ENCODE data around the gene DNAJC22.
"Not testable (repeated sequence)": the region's sequence is repeated elsewhere in the genome, so short reads cannot be mapped to it uniquely, and the experiment has no call there.

DNA sequence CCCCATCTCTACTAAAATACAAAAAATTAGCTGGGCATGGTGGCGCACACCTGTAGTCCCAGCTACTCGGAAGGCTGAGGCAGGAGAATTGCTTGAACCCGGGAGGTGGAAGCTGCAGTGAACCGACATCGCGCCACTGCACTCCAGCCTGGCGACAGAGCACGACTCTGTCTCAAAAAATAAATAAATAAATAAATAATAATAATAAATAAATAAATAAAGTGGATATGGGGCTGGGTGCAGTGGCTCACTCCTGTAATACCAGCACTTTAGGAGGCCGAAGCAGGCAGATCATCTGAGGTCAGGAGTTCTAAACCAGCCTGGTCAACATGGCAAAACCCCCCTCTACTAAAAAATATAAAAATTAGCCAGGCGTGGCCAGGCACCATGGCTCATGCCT, 29.6 kb upstream of the DNAJC22 start:
- not testable (repeated sequence) for TF ChIP-seq RAD21 (conservative IDR thresholded peaks at IDR 0.05); MXI1 (conservative IDR thresholded peaks at IDR 0.05; ENCODE audit: poor library complexity, severe bottlenecking); TAF1 (IDR thresholded peaks at IDR 0.05; ENCODE audit: low read depth); EP300 (conservative IDR thresholded peaks at IDR 0.05; ENCODE audit: poor library complexity, severe bottlenecking); POLR2AphosphoS5 (IDR thresholded peaks at IDR 0.05)
- TF ChIP-seq, protein P1, sequence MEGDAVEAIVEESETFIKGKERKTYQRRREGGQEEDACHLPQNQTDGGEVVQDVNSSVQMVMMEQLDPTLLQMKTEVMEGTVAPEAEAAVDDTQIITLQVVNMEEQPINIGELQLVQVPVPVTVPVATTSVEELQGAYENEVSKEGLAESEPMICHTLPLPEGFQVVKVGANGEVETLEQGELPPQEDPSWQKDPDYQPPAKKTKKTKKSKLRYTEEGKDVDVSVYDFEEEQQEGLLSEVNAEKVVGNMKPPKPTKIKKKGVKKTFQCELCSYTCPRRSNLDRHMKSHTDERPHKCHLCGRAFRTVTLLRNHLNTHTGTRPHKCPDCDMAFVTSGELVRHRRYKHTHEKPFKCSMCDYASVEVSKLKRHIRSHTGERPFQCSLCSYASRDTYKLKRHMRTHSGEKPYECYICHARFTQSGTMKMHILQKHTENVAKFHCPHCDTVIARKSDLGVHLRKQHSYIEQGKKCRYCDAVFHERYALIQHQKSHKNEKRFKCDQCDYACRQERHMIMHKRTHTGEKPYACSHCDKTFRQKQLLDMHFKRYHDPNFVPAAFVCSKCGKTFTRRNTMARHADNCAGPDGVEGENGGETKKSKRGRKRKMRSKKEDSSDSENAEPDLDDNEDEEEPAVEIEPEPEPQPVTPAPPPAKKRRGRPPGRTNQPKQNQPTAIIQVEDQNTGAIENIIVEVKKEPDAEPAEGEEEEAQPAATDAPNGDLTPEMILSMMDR (IDR thresholded peaks at IDR 0.05; ENCODE audit: poor library complexity, severe bottlenecking): not testable (repeated sequence)
- TF ChIP-seq, protein P2, sequence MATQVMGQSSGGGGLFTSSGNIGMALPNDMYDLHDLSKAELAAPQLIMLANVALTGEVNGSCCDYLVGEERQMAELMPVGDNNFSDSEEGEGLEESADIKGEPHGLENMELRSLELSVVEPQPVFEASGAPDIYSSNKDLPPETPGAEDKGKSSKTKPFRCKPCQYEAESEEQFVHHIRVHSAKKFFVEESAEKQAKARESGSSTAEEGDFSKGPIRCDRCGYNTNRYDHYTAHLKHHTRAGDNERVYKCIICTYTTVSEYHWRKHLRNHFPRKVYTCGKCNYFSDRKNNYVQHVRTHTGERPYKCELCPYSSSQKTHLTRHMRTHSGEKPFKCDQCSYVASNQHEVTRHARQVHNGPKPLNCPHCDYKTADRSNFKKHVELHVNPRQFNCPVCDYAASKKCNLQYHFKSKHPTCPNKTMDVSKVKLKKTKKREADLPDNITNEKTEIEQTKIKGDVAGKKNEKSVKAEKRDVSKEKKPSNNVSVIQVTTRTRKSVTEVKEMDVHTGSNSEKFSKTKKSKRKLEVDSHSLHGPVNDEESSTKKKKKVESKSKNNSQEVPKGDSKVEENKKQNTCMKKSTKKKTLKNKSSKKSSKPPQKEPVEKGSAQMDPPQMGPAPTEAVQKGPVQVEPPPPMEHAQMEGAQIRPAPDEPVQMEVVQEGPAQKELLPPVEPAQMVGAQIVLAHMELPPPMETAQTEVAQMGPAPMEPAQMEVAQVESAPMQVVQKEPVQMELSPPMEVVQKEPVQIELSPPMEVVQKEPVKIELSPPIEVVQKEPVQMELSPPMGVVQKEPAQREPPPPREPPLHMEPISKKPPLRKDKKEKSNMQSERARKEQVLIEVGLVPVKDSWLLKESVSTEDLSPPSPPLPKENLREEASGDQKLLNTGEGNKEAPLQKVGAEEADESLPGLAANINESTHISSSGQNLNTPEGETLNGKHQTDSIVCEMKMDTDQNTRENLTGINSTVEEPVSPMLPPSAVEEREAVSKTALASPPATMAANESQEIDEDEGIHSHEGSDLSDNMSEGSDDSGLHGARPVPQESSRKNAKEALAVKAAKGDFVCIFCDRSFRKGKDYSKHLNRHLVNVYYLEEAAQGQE (IDR thresholded peaks at IDR 0.05; ENCODE audit: borderline replicate concordance): not testable (repeated sequence)
